ENCODE measurements around the gene SLC35E3.

SLC35E3 gene

GRCh38 chr12:68821357-68822188, 75.6 kb downstream of the SLC35E3 start:
- H3K36me3 Mint-ChIP-seq (ENCODE audit: low read depth): peaks cover 61% of the 10 kb centered on the region
- peaks cover 25% of the 10 kb centered on the region for H3K4me1 Mint-ChIP-seq (ENCODE audit: low read depth)
- H3K4me3 Mint-ChIP-seq: no peak overlapping the region
- DNase-seq (ENCODE audit: low spot score): no peak
- no peaks in the 10 kb centered on the region for H3K27me3 Mint-ChIP-seq (ENCODE audit: low read depth)
- H3K27ac Mint-ChIP-seq: peak overlapping the region; percentile 56
- H3K9me3 Mint-ChIP-seq: no peaks in the 10 kb centered on the region

GRCh38 chr12:68823696-68824095, 77.7 kb downstream of the SLC35E3 start:
- no peaks in the 10 kb centered on the region for H3K9me3 Mint-ChIP-seq
- H3K36me3 Mint-ChIP-seq (ENCODE audit: low read depth): peaks cover 66% of the 10 kb centered on the region
- peak overlapping the region; percentile 12 for H3K27ac Mint-ChIP-seq
- H3K4me1 Mint-ChIP-seq (ENCODE audit: low read depth): peaks cover 20% of the 10 kb centered on the region
- no peak for DNase-seq (ENCODE audit: low spot score)
- no peaks in the 10 kb centered on the region for H3K27me3 Mint-ChIP-seq (ENCODE audit: low read depth)
- no peak overlapping the region for H3K4me3 Mint-ChIP-seq

DNA sequence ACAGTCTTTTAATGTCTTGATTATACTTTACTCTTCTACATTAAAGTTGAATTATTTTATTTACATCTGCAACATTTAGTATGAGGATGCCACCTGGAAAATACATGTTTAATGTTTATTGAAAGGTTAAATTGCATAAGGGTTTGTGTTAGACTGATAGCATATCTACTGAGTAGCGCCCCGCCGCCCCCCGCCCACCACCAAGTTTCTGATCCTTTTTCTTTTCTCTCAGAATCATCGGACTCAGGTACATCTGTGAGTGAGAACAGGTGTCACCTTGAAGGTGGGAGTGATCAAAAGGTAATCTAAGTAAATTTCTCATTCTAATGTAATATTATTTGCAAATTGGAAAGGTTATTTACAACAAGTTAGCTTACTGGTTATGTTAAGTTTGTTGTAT, 78.2 kb downstream of the SLC35E3 start:
- H3K4me3 Mint-ChIP-seq: no peak overlapping the region
- peaks cover 65% of the 10 kb centered on the region for H3K36me3 Mint-ChIP-seq (ENCODE audit: low read depth)
- H3K4me1 Mint-ChIP-seq (ENCODE audit: low read depth): peaks cover 18% of the 10 kb centered on the region
- H3K27me3 Mint-ChIP-seq (ENCODE audit: low read depth): no peaks in the 10 kb centered on the region
- H3K27ac Mint-ChIP-seq: peak overlapping the region; percentile 5
- no peak for DNase-seq (ENCODE audit: low spot score)
- H3K9me3 Mint-ChIP-seq: no peaks in the 10 kb centered on the region

- H3K36me3 Mint-ChIP-seq (ENCODE audit: low read depth): peaks cover 62% of the 10 kb centered on the region
- H3K27ac Mint-ChIP-seq: no peak overlapping the region
- no peaks in the 10 kb centered on the region for H3K27me3 Mint-ChIP-seq (ENCODE audit: low read depth)
- H3K9me3 Mint-ChIP-seq: no peaks in the 10 kb centered on the region
- H3K4me1 Mint-ChIP-seq (ENCODE audit: low read depth): peaks cover 18% of the 10 kb centered on the region
- DNase-seq (ENCODE audit: low spot score): no peak
- no peak overlapping the region for H3K4me3 Mint-ChIP-seq
Measured at GRCh38 chr12:68824597-68825250, 78.7 kb downstream of the SLC35E3 start.

GRCh38 chr12:68825569-68826217, 79.7 kb downstream of the SLC35E3 start:
- H3K4me3 Mint-ChIP-seq: no peak overlapping the region
- H3K27me3 Mint-ChIP-seq (ENCODE audit: low read depth): no peaks in the 10 kb centered on the region
- H3K9me3 Mint-ChIP-seq: no peaks in the 10 kb centered on the region
- no peak overlapping the region for H3K27ac Mint-ChIP-seq
- peaks cover 20% of the 10 kb centered on the region for H3K4me1 Mint-ChIP-seq (ENCODE audit: low read depth)
- peaks cover 60% of the 10 kb centered on the region for H3K36me3 Mint-ChIP-seq (ENCODE audit: low read depth)
- no peak for DNase-seq (ENCODE audit: low spot score)

DNA sequence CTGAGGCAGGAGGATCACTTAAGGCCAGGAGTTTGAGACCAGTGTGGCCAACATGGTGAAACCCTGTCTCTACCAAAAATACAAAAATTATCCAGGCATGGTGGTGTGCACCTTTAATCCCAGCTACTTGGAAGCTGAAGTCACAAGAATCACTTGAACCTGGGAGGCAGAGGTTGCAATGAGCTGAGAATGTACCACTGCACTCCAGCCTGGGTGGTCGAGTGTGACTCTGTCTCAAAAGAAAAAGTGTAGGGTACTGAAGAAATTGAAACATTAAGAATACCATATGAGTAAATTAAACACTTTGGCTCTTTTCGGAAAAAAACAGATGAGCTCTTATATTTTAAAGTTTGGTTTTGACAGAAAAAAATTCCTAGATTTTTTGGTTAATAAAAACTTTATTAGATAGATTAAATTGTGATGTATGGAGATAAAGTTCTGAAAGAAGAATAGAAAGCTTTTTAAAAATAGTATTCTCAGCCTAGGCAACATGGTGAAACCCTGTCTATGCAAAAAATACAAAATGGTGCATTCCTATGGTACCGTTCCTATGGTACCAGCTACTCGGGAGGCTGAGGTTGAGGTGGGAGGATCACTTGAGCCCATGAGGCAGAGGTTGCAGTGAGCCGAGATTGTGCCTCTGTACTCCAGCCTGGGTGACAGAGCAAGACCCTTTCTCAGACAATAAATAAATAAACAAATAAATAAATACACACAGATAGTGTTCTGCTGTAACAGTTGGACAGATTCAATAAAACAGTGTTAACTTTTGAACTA, 82.1 kb downstream of the SLC35E3 start:
- Mint-ChIP-seq H3K36me3 (ENCODE audit: low read depth) (peaks cover 69% of the 10 kb centered on the region), H3K4me1 (ENCODE audit: low read depth) (peaks cover 14% of the 10 kb centered on the region), H3K27me3 (ENCODE audit: low read depth) (no peaks in the 10 kb centered on the region), H3K27ac (no peak overlapping the region), H3K4me3 (no peak overlapping the region), H3K9me3 (no peaks in the 10 kb centered on the region)
- DNase-seq (ENCODE audit: low spot score): no peak

DNA sequence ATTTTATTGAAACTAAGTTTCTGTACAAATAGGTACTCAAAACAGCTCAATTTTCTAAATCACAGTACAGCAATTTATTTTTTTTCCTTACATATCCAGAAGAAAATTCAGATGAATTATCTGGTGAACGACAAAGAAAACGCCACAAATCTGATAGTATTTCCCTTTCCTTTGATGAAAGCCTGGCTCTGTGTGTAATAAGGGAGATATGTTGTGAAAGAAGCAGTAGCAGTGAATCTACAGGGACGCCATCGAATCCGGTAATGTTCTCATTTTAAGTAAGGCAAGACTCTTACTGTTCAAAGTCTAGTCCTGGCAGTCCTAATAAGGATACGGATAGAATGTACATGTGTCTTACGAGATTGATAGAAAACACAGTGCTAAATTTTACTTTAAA, 82.7 kb downstream of the SLC35E3 start:
- Mint-ChIP-seq H3K36me3 (ENCODE audit: low read depth) (peaks cover 65% of the 10 kb centered on the region), H3K9me3 (no peaks in the 10 kb centered on the region), H3K4me3 (no peak overlapping the region), H3K27me3 (ENCODE audit: low read depth) (no peaks in the 10 kb centered on the region), H3K27ac (no peak overlapping the region), H3K4me1 (ENCODE audit: low read depth) (peaks cover 9% of the 10 kb centered on the region)
- no peak for DNase-seq (ENCODE audit: low spot score)
